ENCODE results near the gene RAB14. TPM values are rescaled to one million over a fixed set of nuclear protein-coding genes. Genes with fewer than 3 reads are reported as not detected.

The RAB14 gene
- total RNA-seq, 1 experiment from 2014 or later: 36.0 TPM

DNA sequence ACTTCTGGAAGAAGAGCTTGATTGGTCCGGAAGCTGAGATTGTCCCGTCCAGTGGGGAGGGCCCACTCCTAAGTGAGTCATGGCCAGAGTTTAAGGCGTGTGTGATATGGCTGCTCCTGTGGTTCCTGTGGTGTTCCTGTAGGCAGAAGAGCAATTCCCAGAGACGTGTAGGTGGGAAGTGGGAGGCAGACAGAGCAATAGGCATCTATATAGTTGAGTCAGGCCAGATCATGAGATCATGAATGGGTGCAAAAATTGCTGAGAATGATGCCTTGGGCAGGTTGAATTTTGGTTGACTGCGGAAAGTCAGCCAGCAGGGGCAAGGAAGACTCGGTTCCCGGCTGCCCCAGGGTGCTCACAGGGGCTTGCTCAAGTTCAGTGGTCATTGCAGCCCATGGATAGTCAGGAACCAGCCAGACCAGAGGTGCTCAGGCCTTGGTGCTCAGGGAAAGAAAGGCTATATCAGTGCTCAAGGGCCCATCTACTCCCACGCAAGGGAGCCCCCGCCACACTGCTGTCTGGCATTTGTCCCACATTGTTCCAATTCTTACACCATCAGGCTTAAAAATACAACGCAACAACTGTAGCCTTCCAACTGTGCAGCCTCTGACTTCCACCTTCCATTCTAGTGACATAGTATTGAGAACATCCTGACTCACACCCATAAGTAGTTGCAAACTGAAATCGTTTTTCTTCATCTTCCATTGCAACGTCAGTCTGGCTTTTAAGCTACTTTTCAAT, 45.3 kb upstream of the RAB14 start (continued):
- no peak for TF ChIP-seq ZNF219 (CRISPR knock-in tag; IDR thresholded peaks at IDR 0.05; ENCODE audit: borderline replicate concordance)
- no peak for TF ChIP-seq CBFB (CRISPR knock-in tag; IDR thresholded peaks at IDR 0.05; ENCODE audit: low read depth)
- no peak for TF ChIP-seq SMAD4 (CRISPR knock-in tag; IDR thresholded peaks at IDR 0.05)
- no peak for TF ChIP-seq ZNF671 (CRISPR knock-in tag; IDR thresholded peaks at IDR 0.05)
- TF ChIP-seq ZNF121 (CRISPR knock-in tag; IDR thresholded peaks at IDR 0.05): no peak
- TF ChIP-seq, protein P1, sequence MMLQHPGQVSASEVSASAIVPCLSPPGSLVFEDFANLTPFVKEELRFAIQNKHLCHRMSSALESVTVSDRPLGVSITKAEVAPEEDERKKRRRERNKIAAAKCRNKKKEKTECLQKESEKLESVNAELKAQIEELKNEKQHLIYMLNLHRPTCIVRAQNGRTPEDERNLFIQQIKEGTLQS (CRISPR knock-in tag; conservative IDR thresholded peaks at IDR 0.05): no peak
- TF ChIP-seq, protein P2, sequence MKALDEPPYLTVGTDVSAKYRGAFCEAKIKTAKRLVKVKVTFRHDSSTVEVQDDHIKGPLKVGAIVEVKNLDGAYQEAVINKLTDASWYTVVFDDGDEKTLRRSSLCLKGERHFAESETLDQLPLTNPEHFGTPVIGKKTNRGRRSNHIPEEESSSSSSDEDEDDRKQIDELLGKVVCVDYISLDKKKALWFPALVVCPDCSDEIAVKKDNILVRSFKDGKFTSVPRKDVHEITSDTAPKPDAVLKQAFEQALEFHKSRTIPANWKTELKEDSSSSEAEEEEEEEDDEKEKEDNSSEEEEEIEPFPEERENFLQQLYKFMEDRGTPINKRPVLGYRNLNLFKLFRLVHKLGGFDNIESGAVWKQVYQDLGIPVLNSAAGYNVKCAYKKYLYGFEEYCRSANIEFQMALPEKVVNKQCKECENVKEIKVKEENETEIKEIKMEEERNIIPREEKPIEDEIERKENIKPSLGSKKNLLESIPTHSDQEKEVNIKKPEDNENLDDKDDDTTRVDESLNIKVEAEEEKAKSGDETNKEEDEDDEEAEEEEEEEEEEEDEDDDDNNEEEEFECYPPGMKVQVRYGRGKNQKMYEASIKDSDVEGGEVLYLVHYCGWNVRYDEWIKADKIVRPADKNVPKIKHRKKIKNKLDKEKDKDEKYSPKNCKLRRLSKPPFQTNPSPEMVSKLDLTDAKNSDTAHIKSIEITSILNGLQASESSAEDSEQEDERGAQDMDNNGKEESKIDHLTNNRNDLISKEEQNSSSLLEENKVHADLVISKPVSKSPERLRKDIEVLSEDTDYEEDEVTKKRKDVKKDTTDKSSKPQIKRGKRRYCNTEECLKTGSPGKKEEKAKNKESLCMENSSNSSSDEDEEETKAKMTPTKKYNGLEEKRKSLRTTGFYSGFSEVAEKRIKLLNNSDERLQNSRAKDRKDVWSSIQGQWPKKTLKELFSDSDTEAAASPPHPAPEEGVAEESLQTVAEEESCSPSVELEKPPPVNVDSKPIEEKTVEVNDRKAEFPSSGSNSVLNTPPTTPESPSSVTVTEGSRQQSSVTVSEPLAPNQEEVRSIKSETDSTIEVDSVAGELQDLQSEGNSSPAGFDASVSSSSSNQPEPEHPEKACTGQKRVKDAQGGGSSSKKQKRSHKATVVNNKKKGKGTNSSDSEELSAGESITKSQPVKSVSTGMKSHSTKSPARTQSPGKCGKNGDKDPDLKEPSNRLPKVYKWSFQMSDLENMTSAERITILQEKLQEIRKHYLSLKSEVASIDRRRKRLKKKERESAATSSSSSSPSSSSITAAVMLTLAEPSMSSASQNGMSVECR (CRISPR knock-in tag; IDR thresholded peaks at IDR 0.05; ENCODE audit: borderline replicate concordance): no peak
- no peak for TF ChIP-seq ATF1 (CRISPR knock-in tag; IDR thresholded peaks at IDR 0.05)
- TF ChIP-seq EMX1 (CRISPR knock-in tag; IDR thresholded peaks at IDR 0.05): no peak
- TF ChIP-seq JUN (CRISPR knock-in tag; IDR thresholded peaks at IDR 0.05): no peak

DNA sequence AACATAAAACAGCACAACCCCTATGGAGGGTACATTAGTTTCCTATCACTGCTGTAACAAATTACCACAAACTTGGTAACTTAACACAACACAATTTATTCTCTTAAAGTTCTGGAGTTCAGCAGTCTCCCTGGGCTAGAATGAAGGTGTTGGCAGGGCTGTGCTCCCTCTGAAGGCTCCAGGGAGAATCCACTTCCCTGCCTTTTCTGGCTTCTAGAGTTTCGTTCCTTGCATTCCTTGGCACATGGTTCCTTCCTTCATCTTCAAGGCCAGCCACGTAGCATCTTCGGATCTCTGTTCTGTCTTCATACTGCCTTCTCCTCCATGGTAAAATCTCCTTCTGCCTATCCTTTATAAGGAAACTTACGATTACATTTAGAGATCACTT, 41.3 kb upstream of the RAB14 start:
- CTCF ChIA-PET: no interaction called here
- ATAC-seq: no peak
- H3K27ac Mint-ChIP-seq: no peak overlapping the region

More for the DNA sequence above, 41.3 kb upstream of the RAB14 start:
- peaks cover 9% of the 10 kb centered on the region for H3K36me3 Mint-ChIP-seq
- H3K4me1 Mint-ChIP-seq: peaks cover 6% of the 10 kb centered on the region
- H3K27me3 Mint-ChIP-seq (ENCODE audit: low read depth): peaks cover 8% of the 10 kb centered on the region
- TF ChIP-seq, protein P3, sequence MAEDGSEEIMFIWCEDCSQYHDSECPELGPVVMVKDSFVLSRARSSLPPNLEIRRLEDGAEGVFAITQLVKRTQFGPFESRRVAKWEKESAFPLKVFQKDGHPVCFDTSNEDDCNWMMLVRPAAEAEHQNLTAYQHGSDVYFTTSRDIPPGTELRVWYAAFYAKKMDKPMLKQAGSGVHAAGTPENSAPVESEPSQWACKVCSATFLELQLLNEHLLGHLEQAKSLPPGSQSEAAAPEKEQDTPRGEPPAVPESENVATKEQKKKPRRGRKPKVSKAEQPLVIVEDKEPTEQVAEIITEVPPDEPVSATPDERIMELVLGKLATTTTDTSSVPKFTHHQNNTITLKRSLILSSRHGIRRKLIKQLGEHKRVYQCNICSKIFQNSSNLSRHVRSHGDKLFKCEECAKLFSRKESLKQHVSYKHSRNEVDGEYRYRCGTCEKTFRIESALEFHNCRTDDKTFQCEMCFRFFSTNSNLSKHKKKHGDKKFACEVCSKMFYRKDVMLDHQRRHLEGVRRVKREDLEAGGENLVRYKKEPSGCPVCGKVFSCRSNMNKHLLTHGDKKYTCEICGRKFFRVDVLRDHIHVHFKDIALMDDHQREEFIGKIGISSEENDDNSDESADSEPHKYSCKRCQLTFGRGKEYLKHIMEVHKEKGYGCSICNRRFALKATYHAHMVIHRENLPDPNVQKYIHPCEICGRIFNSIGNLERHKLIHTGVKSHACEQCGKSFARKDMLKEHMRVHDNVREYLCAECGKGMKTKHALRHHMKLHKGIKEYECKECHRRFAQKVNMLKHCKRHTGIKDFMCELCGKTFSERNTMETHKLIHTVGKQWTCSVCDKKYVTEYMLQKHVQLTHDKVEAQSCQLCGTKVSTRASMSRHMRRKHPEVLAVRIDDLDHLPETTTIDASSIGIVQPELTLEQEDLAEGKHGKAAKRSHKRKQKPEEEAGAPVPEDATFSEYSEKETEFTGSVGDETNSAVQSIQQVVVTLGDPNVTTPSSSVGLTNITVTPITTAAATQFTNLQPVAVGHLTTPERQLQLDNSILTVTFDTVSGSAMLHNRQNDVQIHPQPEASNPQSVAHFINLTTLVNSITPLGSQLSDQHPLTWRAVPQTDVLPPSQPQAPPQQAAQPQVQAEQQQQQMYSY (CRISPR knock-in tag; IDR thresholded peaks at IDR 0.05): no peak
- TF ChIP-seq RELA (CRISPR knock-in tag; IDR thresholded peaks at IDR 0.05; ENCODE audit: borderline replicate concordance): no peak
- TF ChIP-seq, protein P4, sequence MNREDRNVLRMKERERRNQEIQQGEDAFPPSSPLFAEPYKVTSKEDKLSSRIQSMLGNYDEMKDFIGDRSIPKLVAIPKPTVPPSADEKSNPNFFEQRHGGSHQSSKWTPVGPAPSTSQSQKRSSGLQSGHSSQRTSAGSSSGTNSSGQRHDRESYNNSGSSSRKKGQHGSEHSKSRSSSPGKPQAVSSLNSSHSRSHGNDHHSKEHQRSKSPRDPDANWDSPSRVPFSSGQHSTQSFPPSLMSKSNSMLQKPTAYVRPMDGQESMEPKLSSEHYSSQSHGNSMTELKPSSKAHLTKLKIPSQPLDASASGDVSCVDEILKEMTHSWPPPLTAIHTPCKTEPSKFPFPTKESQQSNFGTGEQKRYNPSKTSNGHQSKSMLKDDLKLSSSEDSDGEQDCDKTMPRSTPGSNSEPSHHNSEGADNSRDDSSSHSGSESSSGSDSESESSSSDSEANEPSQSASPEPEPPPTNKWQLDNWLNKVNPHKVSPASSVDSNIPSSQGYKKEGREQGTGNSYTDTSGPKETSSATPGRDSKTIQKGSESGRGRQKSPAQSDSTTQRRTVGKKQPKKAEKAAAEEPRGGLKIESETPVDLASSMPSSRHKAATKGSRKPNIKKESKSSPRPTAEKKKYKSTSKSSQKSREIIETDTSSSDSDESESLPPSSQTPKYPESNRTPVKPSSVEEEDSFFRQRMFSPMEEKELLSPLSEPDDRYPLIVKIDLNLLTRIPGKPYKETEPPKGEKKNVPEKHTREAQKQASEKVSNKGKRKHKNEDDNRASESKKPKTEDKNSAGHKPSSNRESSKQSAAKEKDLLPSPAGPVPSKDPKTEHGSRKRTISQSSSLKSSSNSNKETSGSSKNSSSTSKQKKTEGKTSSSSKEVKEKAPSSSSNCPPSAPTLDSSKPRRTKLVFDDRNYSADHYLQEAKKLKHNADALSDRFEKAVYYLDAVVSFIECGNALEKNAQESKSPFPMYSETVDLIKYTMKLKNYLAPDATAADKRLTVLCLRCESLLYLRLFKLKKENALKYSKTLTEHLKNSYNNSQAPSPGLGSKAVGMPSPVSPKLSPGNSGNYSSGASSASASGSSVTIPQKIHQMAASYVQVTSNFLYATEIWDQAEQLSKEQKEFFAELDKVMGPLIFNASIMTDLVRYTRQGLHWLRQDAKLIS (CRISPR knock-in tag; IDR thresholded peaks at IDR 0.05; ENCODE audit: borderline replicate concordance): no peak
- TF ChIP-seq, protein P5, sequence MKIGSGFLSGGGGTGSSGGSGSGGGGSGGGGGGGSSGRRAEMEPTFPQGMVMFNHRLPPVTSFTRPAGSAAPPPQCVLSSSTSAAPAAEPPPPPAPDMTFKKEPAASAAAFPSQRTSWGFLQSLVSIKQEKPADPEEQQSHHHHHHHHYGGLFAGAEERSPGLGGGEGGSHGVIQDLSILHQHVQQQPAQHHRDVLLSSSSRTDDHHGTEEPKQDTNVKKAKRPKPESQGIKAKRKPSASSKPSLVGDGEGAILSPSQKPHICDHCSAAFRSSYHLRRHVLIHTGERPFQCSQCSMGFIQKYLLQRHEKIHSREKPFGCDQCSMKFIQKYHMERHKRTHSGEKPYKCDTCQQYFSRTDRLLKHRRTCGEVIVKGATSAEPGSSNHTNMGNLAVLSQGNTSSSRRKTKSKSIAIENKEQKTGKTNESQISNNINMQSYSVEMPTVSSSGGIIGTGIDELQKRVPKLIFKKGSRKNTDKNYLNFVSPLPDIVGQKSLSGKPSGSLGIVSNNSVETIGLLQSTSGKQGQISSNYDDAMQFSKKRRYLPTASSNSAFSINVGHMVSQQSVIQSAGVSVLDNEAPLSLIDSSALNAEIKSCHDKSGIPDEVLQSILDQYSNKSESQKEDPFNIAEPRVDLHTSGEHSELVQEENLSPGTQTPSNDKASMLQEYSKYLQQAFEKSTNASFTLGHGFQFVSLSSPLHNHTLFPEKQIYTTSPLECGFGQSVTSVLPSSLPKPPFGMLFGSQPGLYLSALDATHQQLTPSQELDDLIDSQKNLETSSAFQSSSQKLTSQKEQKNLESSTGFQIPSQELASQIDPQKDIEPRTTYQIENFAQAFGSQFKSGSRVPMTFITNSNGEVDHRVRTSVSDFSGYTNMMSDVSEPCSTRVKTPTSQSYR (CRISPR knock-in tag; IDR thresholded peaks at IDR 0.05): no peak
- TF ChIP-seq ZNF138 (CRISPR knock-in tag; conservative IDR thresholded peaks at IDR 0.05): no peak
- POLR2A ChIA-PET: no interaction called here
- no peak for DNase-seq (ENCODE audit: low spot score)
- peaks cover 13% of the 10 kb centered on the region for H3K9me3 Mint-ChIP-seq
- H3K4me3 Mint-ChIP-seq: no peak overlapping the region
